HG03575 (cell line): ENCODE results near the gene HOXA11.

Experiments used
- ATAC-seq: cut with Tn5 transposase; IDR thresholded peaks from one replicate; pipeline ENCODE4 v1.9.1; 2021; ENCODE audit not compliant: unreplicated experiment, insufficient number of reproducible peaks, low FRiP score; ENCODE audit errors: extremely low read depth

HOXA11 gene

DNA sequence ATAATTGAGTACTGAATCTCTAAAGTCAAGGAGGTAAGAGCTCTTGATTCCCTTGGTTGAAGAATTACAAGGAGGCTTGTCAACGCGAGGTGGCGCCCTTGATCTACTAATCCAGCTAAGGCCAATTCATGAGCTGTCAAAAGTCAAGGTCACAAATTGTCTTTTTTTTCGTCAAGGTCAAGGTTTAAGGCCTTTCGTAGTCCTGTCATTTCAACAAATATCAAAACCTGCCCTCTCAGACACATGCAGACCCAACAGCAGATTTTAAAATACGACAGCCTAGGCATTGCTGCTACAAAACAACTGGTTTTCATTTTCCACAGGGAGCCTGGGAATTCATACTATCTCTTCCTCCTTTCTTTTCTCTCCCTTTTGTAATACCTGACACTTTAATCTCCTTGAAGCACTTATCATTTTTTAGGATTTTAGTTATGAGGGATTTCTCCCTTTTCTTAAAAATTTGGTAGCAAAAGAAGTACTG is 11.3 kb upstream of the HOXA11 start:
- no peak for ATAC-seq

GRCh38 chr7:27194686-27195379 is 9.8 kb upstream of the HOXA11 start:
- no peak for ATAC-seq

GRCh38 chr7:27194002-27194352 is 8.9 kb upstream of the HOXA11 start:
- no peak for ATAC-seq

DNA sequence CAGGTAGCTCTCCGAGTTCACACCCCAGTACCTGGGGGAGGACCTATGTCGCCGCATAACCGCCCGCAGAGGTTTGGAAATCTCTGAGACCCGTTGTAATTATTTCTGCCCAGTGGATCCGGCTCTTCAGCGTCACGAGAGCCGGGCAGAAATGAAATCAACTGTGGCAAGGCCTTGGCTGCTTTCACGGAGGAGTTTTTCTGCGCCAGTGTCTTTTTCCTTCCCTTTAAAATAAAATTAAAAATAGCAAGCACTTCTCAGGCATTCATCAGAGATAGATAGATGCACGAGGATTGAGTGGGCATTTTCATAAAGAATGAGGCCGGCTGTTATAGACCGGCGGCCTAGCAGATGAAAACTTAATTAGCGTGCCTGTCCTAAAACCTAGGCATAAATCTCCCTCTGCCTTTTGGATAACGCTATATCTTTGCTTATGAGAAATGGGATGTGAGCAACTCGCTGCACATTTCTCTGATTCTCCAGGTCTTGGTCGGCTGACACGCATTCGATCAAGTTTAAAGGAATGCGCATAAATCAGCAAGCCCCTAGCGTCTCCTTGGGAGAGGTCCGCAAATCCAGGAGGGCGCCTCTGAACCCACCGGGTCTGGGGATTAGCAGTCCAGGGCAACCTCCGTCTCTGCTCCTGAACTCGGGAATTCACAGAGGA is 8.4 kb upstream of the HOXA11 start:
- no peak for ATAC-seq

DNA sequence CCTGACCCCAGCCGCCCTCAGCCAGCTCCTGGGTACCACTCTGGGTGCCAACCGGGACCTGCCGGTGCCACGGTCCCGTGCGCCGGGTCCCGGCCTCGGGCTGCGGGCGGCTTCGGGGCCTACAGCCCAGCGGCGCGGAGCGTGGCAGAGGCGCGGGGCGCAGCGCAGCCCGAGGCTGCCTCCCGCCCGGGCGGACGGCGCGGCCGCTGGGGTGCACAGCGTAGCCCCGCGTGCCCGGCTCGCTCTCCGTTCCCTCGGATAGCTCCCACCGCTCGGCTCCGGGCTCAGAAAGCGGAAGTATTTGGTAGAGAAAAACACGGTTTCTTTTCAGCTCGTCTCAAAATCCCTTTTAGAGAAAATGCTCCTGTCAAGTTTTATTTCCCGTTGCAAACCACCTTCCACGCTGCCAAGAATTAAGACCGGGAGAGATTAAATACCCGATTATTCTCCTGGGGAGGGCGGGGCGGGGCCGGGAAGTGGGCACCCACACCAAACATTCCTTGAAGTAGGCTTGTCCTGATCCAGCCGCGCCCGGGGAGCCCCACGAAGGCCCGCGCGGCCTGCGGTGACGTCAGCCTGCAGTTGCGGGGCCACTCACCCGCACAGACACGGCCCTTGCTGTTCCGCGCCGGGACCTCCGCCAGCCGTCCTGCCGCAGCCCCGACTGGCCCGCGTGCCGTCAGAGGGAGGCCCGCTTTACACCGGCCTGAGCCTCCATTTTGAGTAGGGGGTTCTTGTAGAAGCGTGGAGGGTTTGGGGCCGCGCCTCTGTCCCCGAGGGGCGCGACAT is 7.7 kb upstream of the HOXA11 start:
- ATAC-seq = no peak

- ATAC-seq = no peak
These were observed 7.0 kb upstream of the HOXA11 start for GRCh38 chr7:27191833-27192545.

DNA sequence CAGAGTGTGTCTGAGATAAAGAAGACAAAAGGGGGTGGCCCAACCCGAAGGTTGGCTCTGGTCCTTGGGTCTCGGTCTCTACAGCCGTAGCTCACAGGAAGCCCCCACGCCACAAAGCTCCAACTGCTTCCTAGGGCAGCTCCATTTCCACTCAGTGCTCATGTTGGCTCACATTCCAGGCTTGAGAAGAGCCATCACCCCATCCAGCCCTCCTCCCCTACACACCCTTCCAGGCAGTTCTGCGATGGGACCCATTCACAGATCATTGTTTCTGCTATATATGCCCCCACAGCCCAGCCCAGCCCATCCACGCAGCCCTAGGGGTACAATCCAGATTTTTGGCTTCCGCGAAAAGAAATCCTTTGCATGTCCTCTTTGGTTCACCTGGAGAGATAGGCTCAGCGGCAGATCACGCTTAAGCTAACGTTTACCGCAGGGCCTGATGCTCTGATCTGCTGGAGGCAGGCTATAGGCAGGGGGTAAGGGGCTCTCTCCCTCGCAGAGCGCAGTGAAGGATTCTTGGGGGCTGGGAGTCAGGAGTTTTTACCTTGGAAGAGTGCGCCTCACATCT is 6.2 kb upstream of the HOXA11 start:
- no peak for ATAC-seq

DNA sequence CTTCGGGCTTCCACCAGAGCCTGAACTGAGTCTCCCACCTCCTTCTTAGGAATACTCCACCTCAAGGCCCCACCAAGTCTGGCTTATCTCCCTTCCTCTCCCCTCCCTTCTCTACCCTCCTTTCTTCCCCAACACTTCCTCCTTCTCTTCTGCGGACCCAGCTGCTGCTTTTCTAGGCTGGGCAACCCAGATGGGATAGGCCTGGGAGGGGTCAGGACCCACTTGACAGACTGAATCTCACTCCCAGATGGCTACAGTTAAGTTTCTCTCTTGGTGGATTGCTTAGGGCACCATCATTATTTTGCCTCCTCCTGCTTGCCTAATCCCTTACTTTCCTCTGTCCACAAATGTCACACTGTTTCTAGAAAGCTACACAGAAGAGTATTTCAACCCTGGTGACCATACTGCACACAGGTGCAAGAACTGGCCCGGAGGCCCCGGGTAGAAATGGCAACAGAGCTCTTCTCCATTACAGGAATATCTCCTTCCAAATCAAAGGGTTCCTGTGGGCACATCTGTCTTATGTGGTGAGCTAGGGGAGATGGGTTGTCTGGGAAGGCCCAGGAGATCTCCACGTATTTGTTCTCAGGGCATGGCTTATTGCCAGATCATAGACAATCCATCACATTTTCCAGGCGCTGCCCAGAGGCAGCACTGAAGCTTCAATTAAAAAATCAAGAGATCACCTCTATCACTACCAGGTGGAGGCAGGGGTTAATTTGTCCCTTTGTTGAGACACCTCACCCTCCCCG is 5.1 kb upstream of the HOXA11 start:
- ATAC-seq = no peak

- no peak for ATAC-seq
These were observed 4.4 kb upstream of the HOXA11 start for GRCh38 chr7:27189295-27189996.

DNA sequence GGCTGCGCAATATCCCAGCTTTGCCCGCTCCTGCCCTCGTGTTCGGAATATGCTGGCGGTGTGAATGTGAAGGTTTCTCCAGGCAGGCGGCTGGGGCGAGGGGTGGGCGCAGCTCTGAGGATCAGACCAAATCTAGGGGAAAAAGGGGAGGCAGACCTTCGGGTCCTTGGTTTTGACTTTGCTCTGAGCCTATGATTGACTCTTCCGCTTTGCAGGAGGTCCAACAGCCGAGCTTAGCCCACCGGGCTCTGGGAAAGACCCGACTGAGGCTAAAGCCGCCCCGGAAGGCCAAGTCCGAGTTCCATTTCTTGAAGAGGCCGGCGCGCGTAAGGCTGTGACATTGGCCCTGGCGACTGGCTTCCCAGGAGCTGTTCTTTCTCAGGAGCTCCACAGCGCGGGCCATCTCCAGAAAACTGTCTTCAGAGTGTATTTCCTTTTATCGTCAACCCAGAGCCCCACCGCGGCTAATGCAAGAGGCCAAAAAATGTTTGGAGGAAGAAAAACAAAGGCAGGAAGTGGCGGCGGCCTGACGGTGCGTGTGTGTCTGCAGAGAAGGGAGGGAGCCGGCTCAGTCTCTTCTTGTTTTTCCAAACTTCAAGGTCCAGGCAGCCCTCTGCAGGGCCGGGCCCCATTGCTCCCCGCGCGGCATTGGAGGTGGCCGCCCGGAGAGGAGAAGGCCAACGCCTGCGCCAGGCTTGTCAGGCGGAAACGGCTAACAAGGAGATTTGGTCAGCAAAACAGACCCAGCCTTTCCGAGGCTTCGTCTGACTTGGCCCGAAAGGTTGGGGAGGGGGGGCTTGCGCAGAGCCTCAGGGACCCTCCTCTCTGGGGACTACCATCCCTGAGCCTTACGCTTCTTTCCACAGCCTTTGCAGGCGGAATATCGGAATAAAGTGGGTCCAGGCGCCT is 3.6 kb upstream of the HOXA11 start:
- no peak for ATAC-seq

DNA sequence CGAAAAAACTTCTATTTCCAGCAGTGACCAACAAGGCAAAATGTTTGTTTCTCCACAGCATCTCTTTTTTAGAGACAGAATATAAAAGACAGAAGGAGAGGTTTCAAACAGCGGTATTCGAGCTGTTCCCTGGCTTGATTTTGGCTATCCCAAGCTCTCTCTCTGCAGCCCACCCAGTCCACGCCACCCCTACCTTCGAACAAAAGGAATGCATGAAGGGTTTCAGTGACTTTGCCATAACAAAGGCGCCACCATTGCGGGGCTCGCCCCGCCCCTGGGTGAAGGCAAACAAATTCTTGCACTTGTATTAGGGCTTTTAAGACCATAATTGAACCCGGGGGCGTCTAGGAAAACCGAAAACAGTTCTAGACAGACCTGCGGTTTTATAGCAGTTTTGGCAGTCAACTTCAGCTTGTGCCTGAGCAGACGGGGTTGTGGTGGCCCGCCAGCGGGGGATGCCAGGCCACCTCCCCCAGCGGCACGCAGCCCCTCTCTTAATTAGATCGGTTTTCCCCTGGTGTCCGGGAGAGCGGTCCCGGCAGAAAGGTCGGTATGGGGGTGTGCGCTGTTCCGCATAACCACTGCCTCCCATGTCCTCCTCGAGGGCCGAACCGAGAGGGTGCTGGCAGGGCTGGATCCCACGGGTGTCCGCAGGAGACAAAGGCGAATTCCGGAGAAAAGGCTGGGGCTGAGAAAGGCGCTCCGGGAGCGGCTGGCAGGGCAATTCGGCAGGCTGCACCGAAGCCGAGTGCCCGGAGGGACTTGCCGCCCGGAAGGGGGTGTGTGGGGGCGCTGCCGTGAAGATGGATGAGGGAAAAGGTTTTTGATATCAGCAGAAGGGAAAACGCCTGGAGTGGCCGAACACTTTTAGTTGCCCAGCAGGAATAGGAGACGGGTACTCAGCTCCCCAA is 2.7 kb upstream of the HOXA11 start:
- no peak for ATAC-seq

GRCh38 chr7:27186668-27187474 is 1.8 kb upstream of the HOXA11 start:
- ATAC-seq = no peak

DNA sequence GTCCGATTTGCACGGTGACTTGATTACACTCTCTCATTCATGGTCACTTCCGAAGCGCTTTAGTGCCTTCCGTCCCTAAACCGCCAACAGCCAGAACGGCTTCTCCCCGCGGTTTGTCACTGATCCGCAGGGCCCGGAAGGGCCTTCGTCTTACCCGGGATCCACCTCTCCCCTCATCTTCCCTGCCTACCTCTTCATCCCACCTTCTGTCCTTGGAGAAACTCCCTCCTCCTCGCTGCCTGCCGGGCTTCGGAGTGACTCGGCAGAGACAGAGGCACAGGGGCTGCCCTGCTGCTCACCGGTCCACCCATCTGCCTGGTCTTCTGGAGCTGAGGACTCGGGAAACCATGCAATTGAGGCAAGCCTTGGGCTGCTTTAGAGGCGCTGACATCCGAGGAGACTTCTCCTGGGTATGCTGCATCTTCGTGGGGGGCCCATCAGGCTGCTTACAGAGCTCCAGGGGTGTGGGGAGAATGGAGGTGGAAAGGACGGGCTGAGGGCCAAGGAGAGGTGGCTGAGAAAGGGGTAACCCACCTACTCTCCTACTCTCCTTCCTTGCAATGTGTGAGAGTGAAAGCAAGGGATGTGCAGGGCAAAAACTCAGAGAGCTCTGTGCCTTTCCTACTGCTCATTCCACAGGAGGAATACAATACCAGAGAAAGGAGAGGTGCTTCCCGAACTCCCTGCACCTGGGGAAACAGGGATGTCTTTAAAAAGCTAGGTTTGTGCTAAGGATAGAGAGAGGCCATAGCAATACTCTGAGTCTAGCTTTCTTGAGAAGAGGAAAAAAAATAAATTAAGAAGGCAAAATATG is 1.0 kb upstream of the HOXA11 start:
- ATAC-seq = no peak

GRCh38 chr7:27184337-27185012 is 557 bp downstream of the HOXA11 start:
- ATAC-seq = no peak
